SK-N-SH (cell line): ENCODE results near the gene RHOT1. TPM values are rescaled to one million over a fixed set of nuclear protein-coding genes. Genes with fewer than 3 reads are reported as not detected.
A peak's percentile ranks its signal among the peaks of the same experiment; 100 is the strongest.

Experiments used
- CTCF ChIA-PET: fragments of 300-600, 350-600 bp; formaldehyde crosslinking; extraction: SDS; loops from one replicate; lab custom pipeline; 2021; lab: Yijun Ruan, JAX
- POLR2A ChIA-PET: fragments of 350-600 bp; sonication (Branson Sonifier 250); formaldehyde crosslinking; extraction: SDS; loops from one replicate; lab custom pipeline; 2020; ENCODE audit warnings: antibody characterized with exemption, inconsistent platforms; lab: Yijun Ruan, JAX
- DNase-seq: peaks from one replicate; pipeline ENCODE4 v3.0.0; 2012
- H2AFZ ChIP-seq: fragments of 200-600 bp; sonication (generic); 2 replicates; pipeline ENCODE4 v1.8.1; 2016; ENCODE audit warnings: antibody characterized with exemption, mild to moderate bottlenecking, low read depth
- H3F3A ChIP-seq: fragments of 200-600 bp; sonication (generic); replicated peaks from 2 replicates; pipeline ENCODE3; 2016; ENCODE audit warnings: antibody characterized with exemption, mild to moderate bottlenecking; ENCODE audit not compliant: insufficient read depth
- H3K27ac ChIP-seq, 2 experiments: fragments of 200-500 bp in 1 of 2; fragments of 200-600 bp in 1 of 2; sonication (Bioruptor generic) in 1 of 2; sonication (generic), shearing (Covaris generic) in 1 of 2; 2 replicates each; pipeline versions ENCODE4 v1.5.1 to v1.6.1; 2014 to 2016; ENCODE audit warnings: low read depth in 2 of 2, inconsistent platforms in 1 of 2, low read length in 1 of 2, mild to moderate bottlenecking in 1 of 2, mixed read lengths in 1 of 2
- H3K27me3 ChIP-seq: fragments of 200-600 bp; sonication (generic), shearing (Covaris generic); 2 replicates; pipeline ENCODE4 v1.6.1; 2016; ENCODE audit warnings: mixed run types; ENCODE audit not compliant: insufficient read depth
- H3K36me3 ChIP-seq, 2 experiments: fragments of 200-500 bp in 1 of 2; fragments of 200-600 bp in 1 of 2; sonication (Bioruptor generic) in 1 of 2; sonication (generic) in 1 of 2; replicated peaks in 1 of 2; 2 replicates each; pipeline versions ENCODE3 to v1.5.1; 2014 to 2016; ENCODE audit warnings: low read length in 1 of 2, mild to moderate bottlenecking in 1 of 2; ENCODE audit not compliant: insufficient read depth in 2 of 2, control insufficient read depth in 1 of 2
- H3K4me1 ChIP-seq, 2 experiments: fragments of 200-500 bp in 1 of 2; fragments of 200-600 bp in 1 of 2; sonication (Bioruptor generic) in 1 of 2; sonication (generic), shearing (Covaris generic) in 1 of 2; 2 replicates each; pipeline versions ENCODE4 v1.5.1 to v1.6.1; 2014 to 2016; ENCODE audit warnings: low read depth in 1 of 2, low read length in 1 of 2, mixed run types in 1 of 2; ENCODE audit not compliant: insufficient read depth in 2 of 2, control insufficient read depth in 1 of 2
- H3K4me2 ChIP-seq: fragments of 200-600 bp; sonication (generic), shearing (Covaris generic); 2 replicates; pipeline ENCODE4 v1.6.1; 2017; ENCODE audit warnings: mixed run types
- H3K4me3 ChIP-seq, 2 experiments: fragments of 200-500 bp in 1 of 2; fragments of 200-600 bp in 1 of 2; sonication (Bioruptor generic) in 1 of 2; sonication (generic), shearing (Covaris generic) in 1 of 2; 2 replicates each; pipeline versions ENCODE4 v1.5.1 to v1.8.1; 2014 to 2016; ENCODE audit warnings: low read depth in 2 of 2, inconsistent platforms in 1 of 2, low read length in 1 of 2, mild to moderate bottlenecking in 1 of 2, mixed read lengths in 1 of 2, moderate library complexity in 1 of 2
- H3K79me2 ChIP-seq: fragments of 200-600 bp; sonication (generic); 2 replicates; pipeline ENCODE4 v1.8.1; 2017; ENCODE audit warnings: mild to moderate bottlenecking; ENCODE audit not compliant: insufficient read depth
- H3K9ac ChIP-seq: fragments of 200-600 bp; sonication (generic); 2 replicates; pipeline ENCODE4 v1.6.1; 2017; ENCODE audit warnings: mixed run types
- H3K9me2 ChIP-seq: fragments of 200-600 bp; sonication (generic); 2 replicates; pipeline ENCODE4 v1.6.1; 2017; ENCODE audit warnings: mixed run types
- H3K9me3 ChIP-seq: fragments of 200-600 bp; sonication (generic); 2 replicates; pipeline ENCODE4 v1.6.1; 2017; ENCODE audit warnings: mixed run types, mild to moderate bottlenecking, moderate library complexity
- H4K20me1 ChIP-seq: fragments of 200-600 bp; sonication (generic); 2 replicates; pipeline ENCODE4 v1.6.1; 2017; ENCODE audit warnings: mild to moderate bottlenecking, mixed run types; ENCODE audit not compliant: insufficient read depth
- CTCF ChIP-seq: fragments of 200-600 bp; sonication (generic); IDR thresholded peaks from 2 replicates; pipeline ENCODE4 v1.6.1; 2017; ENCODE audit warnings: antibody characterized with exemption, mild to moderate bottlenecking, moderate library complexity
- ELF1 ChIP-seq: IDR thresholded peaks from 2 replicates; pipeline ENCODE4 v1.4.0; 2012
- EP300 ChIP-seq, 2 experiments: IDR thresholded peaks; 2 replicates each; pipeline versions ENCODE4 v1.4.0 to v1.6.1; 2012; ENCODE audit warnings: borderline replicate concordance in 1 of 2, low read depth in 1 of 2, low read length in 1 of 2
- EZH2phosphoT487 ChIP-seq: fragments of 200-600 bp; sonication (generic); IDR thresholded peaks from 2 replicates; pipeline ENCODE4 v1.6.1; 2017; ENCODE audit warnings: low read depth, mixed run types, mild to moderate bottlenecking, antibody characterized with exemption, moderate library complexity, borderline replicate concordance
- NRF1 ChIP-seq: IDR thresholded peaks from 2 replicates; pipeline ENCODE4 v1.6.1; 2012; ENCODE audit warnings: low read depth, mild to moderate bottlenecking, low read length
- POLR2AphosphoS5 ChIP-seq: IDR thresholded peaks from 2 replicates; pipeline ENCODE4 v1.6.1; 2012; ENCODE audit warnings: low read depth, low read length
- RAD21 ChIP-seq: IDR thresholded peaks from 2 replicates; pipeline ENCODE4 v1.6.1; 2012; ENCODE audit warnings: mild to moderate bottlenecking, low read length
- TCF12 ChIP-seq: IDR thresholded peaks from 2 replicates; pipeline ENCODE4 v1.4.0; 2012
- TEAD4 ChIP-seq: IDR thresholded peaks from 2 replicates; pipeline ENCODE4 v1.4.0; 2012; ENCODE audit warnings: mild to moderate bottlenecking, borderline replicate concordance; ENCODE audit not compliant: insufficient read depth
- WGBS: methylation state at CpG from one replicate; pipeline ENCODE4 v1.1.6; 2017; ENCODE audit warnings: low lambda C conversion rate; 5-methylcytosine and 5-hydroxymethylcytosine counted together
- polyA plus RNA-seq, 3 experiments: library from polyadenylated mRNA; depleted of rRNA; stranded (reverse); fragments of >200 nt; gene quantifications; 2 replicates each; pipeline ENCODE4 v1.2.3, GENCODE V29; 2012
- TF ChIP-seq, protein P1 (sequence below): fragments of 150-350 bp; IDR thresholded peaks from 2 replicates; pipeline ENCODE4 v1.6.1; 2017; ENCODE audit warnings: antibody characterized with exemption, low read length, low read depth, borderline replicate concordance
- TF ChIP-seq, protein P2 (sequence below): IDR thresholded peaks from 2 replicates; pipeline ENCODE4 v1.4.0; 2012; ENCODE audit warnings: low read depth, borderline replicate concordance
- TF ChIP-seq, protein P3 (sequence below): IDR thresholded peaks from 2 replicates; pipeline ENCODE4; 2012

Gene RHOT1
- polyA plus RNA-seq, 1 of the 3 experiments (the other 2 are of a cell fraction): 25.0 TPM

DNA sequence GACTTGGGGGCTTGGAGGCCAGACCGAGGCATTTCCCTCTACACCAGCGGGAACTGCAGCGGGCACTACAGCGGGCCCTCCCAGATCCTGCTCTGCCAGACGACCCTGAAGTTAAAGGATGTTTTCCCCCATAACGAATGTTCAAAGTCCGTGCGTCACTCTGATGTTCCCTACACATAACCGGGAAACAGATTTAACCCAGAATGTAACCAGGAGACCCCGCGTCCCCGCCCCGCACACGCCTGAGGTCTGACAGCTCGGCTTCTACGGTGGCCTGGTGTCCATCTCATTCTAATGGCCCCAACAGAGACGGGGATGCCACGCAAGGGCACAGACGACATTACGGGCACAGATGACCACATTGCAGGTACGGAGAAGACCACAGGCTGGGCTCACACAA lies 31.7 kb upstream of the RHOT1 start (continued):
- TF ChIP-seq, protein P1, sequence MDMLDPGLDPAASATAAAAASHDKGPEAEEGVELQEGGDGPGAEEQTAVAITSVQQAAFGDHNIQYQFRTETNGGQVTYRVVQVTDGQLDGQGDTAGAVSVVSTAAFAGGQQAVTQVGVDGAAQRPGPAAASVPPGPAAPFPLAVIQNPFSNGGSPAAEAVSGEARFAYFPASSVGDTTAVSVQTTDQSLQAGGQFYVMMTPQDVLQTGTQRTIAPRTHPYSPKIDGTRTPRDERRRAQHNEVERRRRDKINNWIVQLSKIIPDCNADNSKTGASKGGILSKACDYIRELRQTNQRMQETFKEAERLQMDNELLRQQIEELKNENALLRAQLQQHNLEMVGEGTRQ: no peak
- no peak for TF ChIP-seq NRF1
- TF ChIP-seq, protein P2, sequence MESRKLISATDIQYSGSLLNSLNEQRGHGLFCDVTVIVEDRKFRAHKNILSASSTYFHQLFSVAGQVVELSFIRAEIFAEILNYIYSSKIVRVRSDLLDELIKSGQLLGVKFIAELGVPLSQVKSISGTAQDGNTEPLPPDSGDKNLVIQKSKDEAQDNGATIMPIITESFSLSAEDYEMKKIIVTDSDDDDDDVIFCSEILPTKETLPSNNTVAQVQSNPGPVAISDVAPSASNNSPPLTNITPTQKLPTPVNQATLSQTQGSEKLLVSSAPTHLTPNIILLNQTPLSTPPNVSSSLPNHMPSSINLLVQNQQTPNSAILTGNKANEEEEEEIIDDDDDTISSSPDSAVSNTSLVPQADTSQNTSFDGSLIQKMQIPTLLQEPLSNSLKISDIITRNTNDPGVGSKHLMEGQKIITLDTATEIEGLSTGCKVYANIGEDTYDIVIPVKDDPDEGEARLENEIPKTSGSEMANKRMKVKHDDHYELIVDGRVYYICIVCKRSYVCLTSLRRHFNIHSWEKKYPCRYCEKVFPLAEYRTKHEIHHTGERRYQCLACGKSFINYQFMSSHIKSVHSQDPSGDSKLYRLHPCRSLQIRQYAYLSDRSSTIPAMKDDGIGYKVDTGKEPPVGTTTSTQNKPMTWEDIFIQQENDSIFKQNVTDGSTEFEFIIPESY: no peak
- TF ChIP-seq, all 33 proteins: peak for 0

GRCh38 chr17:32111141-32111771 lies 31.0 kb upstream of the RHOT1 start:
- DNase-seq: peak; percentile 60
- ChIA-PET POLR2A (no interaction called here), CTCF (interaction anchor here (1.6 to 1.8 kb wide), 2 partner anchors 9 to 31 kb away, joined by 4 to 6 read pairs; partner anchors contain the start of gene RHOT1)
- H3K9me3 ChIP-seq: no peaks in the 10 kb centered on the region
- TF ChIP-seq ELF1 (no peak), CTCF (peak; percentile 44), RAD21 (peak; percentile 23)
- WGBS: 64% methylated on average over 18 of the region's 18 CpGs
- no peak overlapping the region for H3K9ac ChIP-seq
- no peaks in the 10 kb centered on the region for H3K79me2 ChIP-seq
- H3K36me3 ChIP-seq: no peaks in the 10 kb centered on the region
- no peak overlapping the region for H3K27ac ChIP-seq
- H4K20me1 ChIP-seq: no peaks in the 10 kb centered on the region
- no peaks in the 10 kb centered on the region for H3F3A ChIP-seq
- peaks cover 0 to 18% of the 10 kb centered on the region in 2 experiments; a peak in 2 of 4 replicates for H3K4me1 ChIP-seq
- no peak overlapping the region for H3K4me3 ChIP-seq
- H3K27me3 ChIP-seq: no peaks in the 10 kb centered on the region
- H2AFZ ChIP-seq: no peak overlapping the region
- H3K9me2 ChIP-seq: no peaks in the 10 kb centered on the region
- no peak overlapping the region for H3K4me2 ChIP-seq

- H3K9ac ChIP-seq: no peak overlapping the region
- no peak overlapping the region for H3K4me3 ChIP-seq
- no peaks in the 10 kb centered on the region for H3F3A ChIP-seq
- POLR2A ChIA-PET: no interaction called here
- no peaks in the 10 kb centered on the region; the same call in 1 of the 2 replicates for H3K27me3 ChIP-seq
- CTCF ChIA-PET: interaction anchor here (0.7 to 1.1 kb wide), 3 partner anchors 17 to 209 kb away, joined by 3 read pairs; no protein-coding TSS in a partner anchor
- H2AFZ ChIP-seq: no peak overlapping the region
- peaks cover 0 to 10% of the 10 kb centered on the region in 2 experiments; a peak in 1 of 4 replicates for H3K4me1 ChIP-seq
- no peak overlapping the region for H3K27ac ChIP-seq
- H3K79me2 ChIP-seq: no peaks in the 10 kb centered on the region
- 96% methylated on average over 20 of the region's 20 CpGs for WGBS
- H3K36me3 ChIP-seq: no peaks in the 10 kb centered on the region
- TF ChIP-seq, protein P3, sequence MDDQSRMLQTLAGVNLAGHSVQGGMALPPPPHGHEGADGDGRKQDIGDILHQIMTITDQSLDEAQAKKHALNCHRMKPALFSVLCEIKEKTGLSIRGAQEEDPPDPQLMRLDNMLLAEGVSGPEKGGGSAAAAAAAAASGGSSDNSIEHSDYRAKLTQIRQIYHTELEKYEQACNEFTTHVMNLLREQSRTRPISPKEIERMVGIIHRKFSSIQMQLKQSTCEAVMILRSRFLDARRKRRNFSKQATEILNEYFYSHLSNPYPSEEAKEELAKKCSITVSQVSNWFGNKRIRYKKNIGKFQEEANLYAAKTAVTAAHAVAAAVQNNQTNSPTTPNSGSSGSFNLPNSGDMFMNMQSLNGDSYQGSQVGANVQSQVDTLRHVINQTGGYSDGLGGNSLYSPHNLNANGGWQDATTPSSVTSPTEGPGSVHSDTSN: no peak
- TF ChIP-seq EZH2phosphoT487 (no peak), TCF12 (no peak), POLR2AphosphoS5 (no peak), TEAD4 (no peak), EP300 (IDR thresholded peaks at IDR 0.05; ENCODE audit: borderline replicate concordance in 1 of 2, low read depth in 1 of 2, low read length in 1 of 2) (no peak), NRF1 (no peak)
- H3K4me2 ChIP-seq: no peak overlapping the region
- H4K20me1 ChIP-seq: no peaks in the 10 kb centered on the region
- H3K9me3 ChIP-seq: no peaks in the 10 kb centered on the region
- no peaks in the 10 kb centered on the region for H3K9me2 ChIP-seq
- no peak for DNase-seq
Observed at GRCh38 chr17:32112416-32112815, 29.9 kb upstream of the RHOT1 start.
